ENCODE measurements around the gene MOB1A. TPM values are rescaled to one million over a fixed set of nuclear protein-coding genes. Genes with fewer than 3 reads are reported as not detected.

MOB1A gene
- total RNA-seq = 100 to 1,000 TPM; 150 to 156 TPM

DNA sequence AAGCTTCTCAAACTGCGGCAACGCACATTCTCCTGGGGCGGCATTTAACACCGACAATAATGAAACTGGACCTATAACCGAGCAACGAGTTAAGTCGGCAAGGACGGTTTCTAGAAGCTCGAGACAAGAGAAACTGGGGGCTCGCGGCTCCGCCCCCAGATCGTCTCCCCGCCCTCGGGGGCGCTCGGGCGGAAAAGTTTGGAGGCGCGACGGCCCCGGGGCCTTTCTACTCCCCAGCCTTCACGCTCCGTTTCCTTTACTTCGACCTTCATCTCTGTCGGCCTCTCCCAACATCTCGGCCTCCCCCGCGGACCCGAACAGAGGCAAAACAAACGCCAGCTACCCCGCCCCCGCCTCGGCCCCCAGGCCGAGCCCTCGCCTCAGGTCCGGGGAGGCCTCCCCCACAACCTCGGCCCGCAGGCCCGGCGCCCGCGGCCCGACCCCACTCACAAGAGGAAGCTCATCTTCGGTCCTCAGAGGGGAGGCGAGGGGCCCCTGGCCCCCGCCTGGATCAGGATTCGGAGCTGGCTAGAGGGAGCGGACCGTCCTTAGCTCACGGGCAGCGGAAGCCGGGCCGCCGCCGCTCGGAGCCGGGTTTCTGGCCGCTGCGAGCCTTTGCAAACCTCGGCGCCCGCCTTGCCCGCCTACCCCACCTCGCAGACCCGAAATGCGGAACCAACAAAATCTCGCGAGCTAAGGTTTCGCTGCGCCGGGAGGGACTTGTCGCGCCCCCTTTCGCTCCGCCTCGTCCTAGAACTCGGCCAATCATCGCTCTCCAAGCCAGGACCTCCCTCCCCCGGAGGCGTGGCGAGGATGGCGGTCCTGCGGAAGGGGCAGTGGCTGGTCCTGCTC, at the start of gene MOB1A:
Gene MOB1A (minus strand): TSS at position 669 of the 852 bp plus-strand sequence. CDS start 205 bp downstream, at position 464.
- peak within 1 kb of the TSS; percentile 94 for H3K27ac Mint-ChIP-seq
- TF ChIP-seq, protein P1, sequence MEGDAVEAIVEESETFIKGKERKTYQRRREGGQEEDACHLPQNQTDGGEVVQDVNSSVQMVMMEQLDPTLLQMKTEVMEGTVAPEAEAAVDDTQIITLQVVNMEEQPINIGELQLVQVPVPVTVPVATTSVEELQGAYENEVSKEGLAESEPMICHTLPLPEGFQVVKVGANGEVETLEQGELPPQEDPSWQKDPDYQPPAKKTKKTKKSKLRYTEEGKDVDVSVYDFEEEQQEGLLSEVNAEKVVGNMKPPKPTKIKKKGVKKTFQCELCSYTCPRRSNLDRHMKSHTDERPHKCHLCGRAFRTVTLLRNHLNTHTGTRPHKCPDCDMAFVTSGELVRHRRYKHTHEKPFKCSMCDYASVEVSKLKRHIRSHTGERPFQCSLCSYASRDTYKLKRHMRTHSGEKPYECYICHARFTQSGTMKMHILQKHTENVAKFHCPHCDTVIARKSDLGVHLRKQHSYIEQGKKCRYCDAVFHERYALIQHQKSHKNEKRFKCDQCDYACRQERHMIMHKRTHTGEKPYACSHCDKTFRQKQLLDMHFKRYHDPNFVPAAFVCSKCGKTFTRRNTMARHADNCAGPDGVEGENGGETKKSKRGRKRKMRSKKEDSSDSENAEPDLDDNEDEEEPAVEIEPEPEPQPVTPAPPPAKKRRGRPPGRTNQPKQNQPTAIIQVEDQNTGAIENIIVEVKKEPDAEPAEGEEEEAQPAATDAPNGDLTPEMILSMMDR (IDR thresholded peaks at IDR 0.05) = no peak
- H3K4me1 Mint-ChIP-seq (ENCODE audit: low read depth) = peaks cover 41% of the 10 kb centered on the region
- H3K4me3 Mint-ChIP-seq = peak within 1 kb of the TSS; percentile 90
- peak; percentile 99 for DNase-seq
- ChIA-PET POLR2A (interaction anchor here (0.7 to 9.0 kb wide), 27 partner anchors 9 to 430 kb away, joined by 3 to 160 read pairs (median 5); partner anchors contain the start of genes BOLA3 and MTHFD2), CTCF (interaction anchor here (0.6 to 6.0 kb wide), 30 partner anchors 10 to 355 kb away, joined by 3 to 67 read pairs (median 6); partner anchors contain the start of genes BOLA3 and MTHFD2)
- peak; percentile 94 for ATAC-seq
- no peaks in the 10 kb centered on the region for H3K9me3 Mint-ChIP-seq
- peaks cover 24% of the 10 kb centered on the region for H3K36me3 Mint-ChIP-seq (ENCODE audit: low read depth)
- H3K27me3 Mint-ChIP-seq = no peaks in the 10 kb centered on the region
- intact Hi-C loops (cut with micrococcal nuclease) = no loop called here

DNA sequence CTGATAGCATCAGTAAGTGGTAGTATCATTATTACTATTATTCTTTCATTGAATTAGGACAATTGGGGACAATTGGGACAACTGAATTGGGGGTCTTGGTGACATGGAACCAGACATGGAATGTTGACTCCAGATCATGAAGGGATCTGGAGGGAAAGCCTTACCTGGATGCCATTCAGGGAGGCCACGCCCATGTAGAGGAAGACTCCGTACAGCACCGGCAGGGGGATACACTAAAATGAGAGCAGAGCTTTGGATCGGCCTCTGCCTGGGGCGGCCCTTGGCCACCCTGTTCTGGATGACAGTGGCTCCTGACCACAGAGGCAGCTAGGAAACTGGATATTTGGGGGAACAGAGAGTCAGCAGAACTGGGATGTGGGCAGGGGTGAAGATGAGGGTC, 49.0 kb upstream of the MOB1A start:
- TF ChIP-seq, protein P1 (IDR thresholded peaks at IDR 0.05) = no peak
- ChIA-PET POLR2A (interaction anchor here (1.1 kb wide), 1 partner anchor 9 kb away, joined by 3 read pairs; no protein-coding TSS in a partner anchor), CTCF (interaction anchor here (1.0 to 1.1 kb wide), 2 partner anchors 49 to 103 kb away, joined by 3 read pairs; partner anchors contain the start of gene MOB1A)
- Mint-ChIP-seq H3K27me3 (no peaks in the 10 kb centered on the region), H3K9me3 (no peaks in the 10 kb centered on the region), H3K36me3 (ENCODE audit: low read depth) (no peaks in the 10 kb centered on the region), H3K27ac (no peak overlapping the region), H3K4me1 (ENCODE audit: low read depth) (peaks cover 4% of the 10 kb centered on the region), H3K4me3 (no peak overlapping the region)
- intact Hi-C loops (cut with micrococcal nuclease) = no loop called here
- DNase-seq (no peak), ATAC-seq (no peak)

DNA sequence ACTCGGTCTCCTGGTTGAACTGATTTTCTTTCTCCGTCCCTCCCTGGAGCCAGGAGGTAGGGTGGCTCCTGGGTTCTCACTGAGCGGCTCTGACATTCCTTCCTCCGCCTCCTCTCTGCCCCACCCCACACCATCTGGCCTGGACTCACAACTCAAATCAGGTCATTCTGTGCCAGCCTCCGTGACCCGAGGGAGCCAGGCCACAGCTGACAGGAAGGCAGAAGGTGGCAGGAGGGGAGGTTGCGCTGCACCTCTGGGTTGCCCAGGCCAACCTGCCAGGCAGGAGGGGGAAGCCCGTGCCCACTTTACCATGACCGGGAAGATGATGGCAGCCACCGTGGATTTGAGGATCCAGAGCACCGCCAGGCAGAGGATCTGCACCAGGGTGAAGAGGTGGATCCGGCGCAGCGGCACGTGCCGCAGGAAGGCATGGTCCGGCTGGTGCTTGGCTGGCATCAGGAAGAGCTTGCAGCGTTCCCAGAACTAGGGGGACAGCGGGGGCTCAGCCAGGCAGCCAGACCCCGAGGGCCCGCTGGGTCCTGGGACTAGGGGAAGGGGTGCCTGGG, 48.1 kb upstream of the MOB1A start:
- no peaks in the 10 kb centered on the region for H3K36me3 Mint-ChIP-seq (ENCODE audit: low read depth)
- H3K27ac Mint-ChIP-seq = no peak overlapping the region
- no peak overlapping the region for H3K4me3 Mint-ChIP-seq
- intact Hi-C loops (cut with micrococcal nuclease) = no loop called here
- H3K9me3 Mint-ChIP-seq = no peaks in the 10 kb centered on the region
- ChIA-PET CTCF (interaction anchor here (1.1 kb wide), 1 partner anchor 48 kb away, joined by 3 read pairs; the partner anchor contains the start of gene MOB1A), POLR2A (no interaction called here)
- peaks cover 4% of the 10 kb centered on the region for H3K4me1 Mint-ChIP-seq (ENCODE audit: low read depth)
- no peak for ATAC-seq
- no peak for DNase-seq
- no peaks in the 10 kb centered on the region for H3K27me3 Mint-ChIP-seq
- TF ChIP-seq, protein P1 (IDR thresholded peaks at IDR 0.05) = no peak

DNA sequence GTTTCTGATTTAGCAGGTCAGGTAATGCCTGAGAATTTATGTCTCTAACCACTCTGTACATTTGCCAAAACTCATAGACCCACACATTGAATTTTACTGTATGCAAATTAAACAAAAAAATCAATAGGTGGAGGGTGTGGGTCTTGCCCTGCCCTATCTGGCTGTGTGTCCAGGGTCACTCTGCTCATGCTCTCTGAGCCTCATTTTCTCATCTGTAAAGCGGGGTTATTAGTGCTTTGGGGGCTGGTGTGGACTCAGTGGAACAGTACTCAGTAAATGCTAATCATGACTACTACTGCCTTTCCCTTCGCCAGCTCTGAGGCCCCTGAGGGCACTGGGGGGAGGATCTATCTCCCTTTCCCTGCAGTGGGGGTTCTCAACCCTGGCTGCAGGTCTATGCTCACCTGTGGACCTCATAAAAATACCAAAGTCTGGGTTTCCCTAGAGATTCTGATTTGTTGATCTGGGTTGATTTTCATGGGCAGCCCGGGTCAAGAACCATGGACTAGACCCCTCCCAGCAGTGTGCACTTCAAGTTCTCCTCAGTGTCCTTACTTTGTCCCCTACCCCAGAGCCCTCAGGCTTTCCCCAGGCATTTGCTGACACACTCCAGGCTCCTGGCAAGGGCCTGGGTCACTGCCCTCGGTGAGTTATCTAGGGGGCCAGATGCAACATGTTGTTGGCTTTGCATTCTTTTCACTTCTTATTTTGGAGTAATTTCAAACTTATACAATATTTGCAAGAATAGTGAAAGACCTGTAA, 47.2 kb upstream of the MOB1A start:
- no peaks in the 10 kb centered on the region for H3K27me3 Mint-ChIP-seq
- ATAC-seq (no peak), DNase-seq (no peak)
- TF ChIP-seq, protein P1 (IDR thresholded peaks at IDR 0.05) = no peak
- POLR2A ChIA-PET = no interaction called here
- no peaks in the 10 kb centered on the region for H3K9me3 Mint-ChIP-seq
- H3K36me3 Mint-ChIP-seq (ENCODE audit: low read depth) = peaks cover 5% of the 10 kb centered on the region
- no peak overlapping the region for H3K4me3 Mint-ChIP-seq
- no peak overlapping the region for H3K27ac Mint-ChIP-seq
- H3K4me1 Mint-ChIP-seq (ENCODE audit: low read depth) = peaks cover 4% of the 10 kb centered on the region
- intact Hi-C loops (cut with micrococcal nuclease) = no loop called here
- CTCF ChIA-PET = no interaction called here
